Measurements from ENCODE around the gene MIB1. TPM values are rescaled to one million over a fixed set of nuclear protein-coding genes. Genes with fewer than 3 reads are reported as not detected.

MIB1 gene
- total and polyA plus RNA-seq, 5 donors, result 3.7 to 29.5 (median 23.2) TPM

DNA sequence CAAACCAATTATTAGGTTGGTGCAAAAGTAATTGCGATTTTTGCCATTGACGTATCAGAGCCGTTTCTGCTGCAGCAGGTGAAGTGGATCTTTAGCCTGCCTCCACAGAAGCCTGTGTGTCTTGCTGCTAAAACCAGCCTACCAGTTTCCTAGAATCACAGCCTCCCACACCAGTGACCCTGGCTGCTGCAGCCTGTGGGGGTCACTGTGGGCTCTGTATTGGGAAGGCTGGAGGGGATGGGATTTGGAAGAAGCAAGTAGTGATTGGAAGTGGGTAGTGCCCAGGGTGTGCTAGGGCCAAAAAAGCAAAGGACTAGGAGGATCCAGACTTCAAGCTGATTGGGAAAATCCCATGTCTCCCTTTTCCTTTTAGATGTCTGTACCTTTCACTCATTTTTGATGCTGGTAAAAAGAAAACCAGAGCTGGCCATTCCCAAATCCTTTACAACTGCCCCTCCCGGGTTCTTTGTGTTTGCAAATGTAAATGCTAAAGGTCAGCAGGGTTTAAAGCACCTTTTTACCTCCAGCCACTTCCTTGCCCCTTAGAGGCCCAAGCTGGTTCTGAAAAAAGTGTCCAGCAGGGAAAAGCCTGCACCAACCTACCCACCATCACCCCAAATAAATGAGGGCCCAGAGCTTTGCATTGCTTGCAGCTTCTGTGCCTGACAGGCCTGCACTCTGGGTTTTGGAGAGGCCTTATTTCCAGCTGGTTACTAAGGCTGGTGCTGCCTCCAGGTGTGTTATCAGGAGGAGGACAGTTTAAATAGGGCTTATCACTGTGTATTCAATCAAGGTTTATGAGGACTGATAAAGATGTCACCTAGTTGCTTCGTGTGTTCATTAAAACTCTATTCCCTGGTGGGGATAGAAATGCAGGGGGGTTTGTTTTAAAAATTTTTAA is 172.0 kb downstream of the MIB1 start:
- no peaks in the 10 kb centered on the region for H3K9me3 ChIP-seq (ENCODE audit: control insufficient read depth, low read length)
- DNase-seq (no peak), ATAC-seq (peak in 1 of 2 donors; percentile 34)
- no peak overlapping the region for H3K27ac ChIP-seq (ENCODE audit: low read length)
- H3K4me1 ChIP-seq (ENCODE audit: control insufficient read depth, insufficient read depth, low read length), result no peaks in the 10 kb centered on the region
- intact Hi-C loops (cut with DNase I), result loop anchor here in 3 of 4 donors (10.0 kb wide), 2 partner anchors 252 to 652 kb away; partner anchors contain the start of gene GATA6 (in 1 of the 3)
- no peak overlapping the region for H3K4me3 ChIP-seq (ENCODE audit: low read length)
- no peaks in the 10 kb centered on the region for H3K27me3 ChIP-seq (ENCODE audit: control insufficient read depth, insufficient read depth)
- 76% methylated on average over 5 of the region's 5 CpGs for WGBS

GRCh38 chr18:21914739-21915319 is 174.2 kb downstream of the MIB1 start:
- intact Hi-C loops (cut with DNase I), result loop anchor here in 3 of 4 donors (10.0 kb wide), 2 partner anchors 250 to 650 kb away; partner anchors contain the start of gene GATA6 (in 1 of the 3)
- no peaks in the 10 kb centered on the region for H3K4me1 ChIP-seq (ENCODE audit: control insufficient read depth, insufficient read depth, low read length)
- H3K4me3 ChIP-seq (ENCODE audit: low read length), result no peak overlapping the region
- H3K9me3 ChIP-seq (ENCODE audit: control insufficient read depth, low read length), result no peaks in the 10 kb centered on the region
- DNase-seq (no peak), ATAC-seq (peak; percentile 78 to 79)
- no peaks in the 10 kb centered on the region for H3K27me3 ChIP-seq (ENCODE audit: control insufficient read depth, insufficient read depth)
- 46% methylated on average over 2 of the region's 2 CpGs for WGBS
- H3K27ac ChIP-seq (ENCODE audit: low read length), result no peak overlapping the region

- no peaks in the 10 kb centered on the region for H3K4me1 ChIP-seq (ENCODE audit: control insufficient read depth, insufficient read depth, low read length)
- no peak overlapping the region for H3K4me3 ChIP-seq (ENCODE audit: low read length)
- WGBS, result 69% methylated on average over 9 of the region's 9 CpGs
- intact Hi-C loops (cut with DNase I), result loop anchor here in 3 of 4 donors (10.0 kb wide), 2 partner anchors 249 to 649 kb away; partner anchors contain the start of gene GATA6 (in 1 of the 3)
- DNase-seq (no peak), ATAC-seq (no peak)
- no peaks in the 10 kb centered on the region for H3K27me3 ChIP-seq (ENCODE audit: control insufficient read depth, insufficient read depth)
- H3K9me3 ChIP-seq (ENCODE audit: control insufficient read depth, low read length), result no peaks in the 10 kb centered on the region
- no peak overlapping the region for H3K27ac ChIP-seq (ENCODE audit: low read length)
These were observed 175.0 kb downstream of the MIB1 start for GRCh38 chr18:21915546-21915945.

DNA sequence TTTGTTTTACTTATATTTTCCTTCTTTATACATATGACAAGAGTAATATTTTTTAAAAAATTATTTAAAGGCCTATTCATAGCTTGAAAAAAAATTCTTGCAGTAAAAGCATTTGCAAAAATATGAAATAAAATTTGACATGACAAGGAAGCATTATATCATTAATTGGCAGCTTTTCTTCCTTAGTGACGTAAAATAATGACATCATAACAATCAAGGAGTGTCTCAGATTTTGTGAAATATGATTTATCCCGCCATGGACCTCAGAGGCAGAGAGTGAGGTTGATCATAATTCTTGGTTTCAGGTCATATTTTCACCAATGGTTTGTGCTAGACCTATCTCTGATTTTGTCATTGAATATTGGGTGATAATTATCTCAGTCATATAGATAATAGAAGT is 176.0 kb downstream of the MIB1 start:
- Histone ChIP-seq H3K4me3 (ENCODE audit: low read length) (no peak overlapping the region), H3K9me3 (ENCODE audit: control insufficient read depth, low read length) (no peaks in the 10 kb centered on the region), H3K27ac (ENCODE audit: low read length) (no peak overlapping the region), H3K27me3 (ENCODE audit: control insufficient read depth, insufficient read depth) (no peaks in the 10 kb centered on the region), H3K4me1 (ENCODE audit: control insufficient read depth, insufficient read depth, low read length) (no peaks in the 10 kb centered on the region)
- no peak for DNase-seq
- ATAC-seq, result no peak
- WGBS, result 72% methylated on average over 2 of the region's 2 CpGs
- intact Hi-C loops (cut with DNase I), result loop anchor here in 3 of 4 donors (10.0 kb wide), 2 partner anchors 248 to 648 kb away; partner anchors contain the start of gene GATA6 (in 1 of the 3)

DNA sequence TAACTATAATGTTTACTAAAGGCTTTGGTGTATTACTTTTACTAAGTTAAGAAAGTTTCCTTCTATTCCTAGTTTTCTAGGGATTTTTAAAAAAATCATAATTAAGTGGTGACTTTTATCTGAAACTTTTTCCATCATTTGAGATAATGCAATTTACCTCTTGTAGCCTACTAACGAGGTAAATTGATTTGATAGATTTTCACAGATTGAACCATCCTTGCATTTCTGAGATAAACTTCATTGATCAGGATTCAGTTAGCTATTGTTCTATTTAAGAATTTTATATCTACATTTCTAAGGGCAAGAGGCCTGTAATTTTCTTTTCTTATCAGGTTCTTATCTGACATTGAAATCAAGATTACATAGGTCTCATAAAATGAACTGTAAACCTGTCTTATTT is 178.1 kb downstream of the MIB1 start:
- ATAC-seq (no peak), DNase-seq (no peak)
- no peaks in the 10 kb centered on the region for H3K27me3 ChIP-seq (ENCODE audit: control insufficient read depth, insufficient read depth)
- WGBS, result 87% methylated on average over 1 of the region's 1 CpG
- intact Hi-C loops (cut with DNase I), result loop anchor here in 3 of 4 donors (10.0 kb wide), 2 partner anchors 246 to 646 kb away; partner anchors contain the start of gene GATA6 (in 1 of the 3)
- no peak overlapping the region for H3K27ac ChIP-seq (ENCODE audit: low read length)
- no peaks in the 10 kb centered on the region for H3K9me3 ChIP-seq (ENCODE audit: control insufficient read depth, low read length)
- no peak overlapping the region for H3K4me3 ChIP-seq (ENCODE audit: low read length)
- H3K4me1 ChIP-seq (ENCODE audit: control insufficient read depth, insufficient read depth, low read length), result no peaks in the 10 kb centered on the region

Other genes starting within 250 kb of the MIB1 start
- gene ESCO1, start 140.1 kb upstream of the MIB1 start, total RNA-seq, result 10 to 100 TPM; 10.3 to 13.4 (median 11.5) TPM
- 8.0 TPM for gene ESCO1, start 140.1 kb upstream of the MIB1 start, polyA plus RNA-seq
- gene SNRPD1, start 128.5 kb upstream of the MIB1 start, total RNA-seq, result 10 to 100 TPM; 17.1 to 29.9 (median 25.4) TPM
- 11.0 TPM for gene SNRPD1, start 128.5 kb upstream of the MIB1 start, polyA plus RNA-seq
- gene ABHD3, start 36.0 kb upstream of the MIB1 start, total RNA-seq, result 1 to 10 TPM; 4.0 to 6.9 (median 5.4) TPM
- gene ABHD3, start 36.0 kb upstream of the MIB1 start, polyA plus RNA-seq, result 7.4 TPM